Thyroid gland (tissue), 4 donors: ENCODE data around the gene METRNL.

Experiments used
- POLR2A ChIP-seq, 2 donors: fragments of 450-650 bp; IDR thresholded peaks; one replicate each; pipeline ENCODE4 v1.6.1; 2017; ENCODE audit warnings: antibody characterized with exemption in 2 of 2, mild to moderate bottlenecking in 2 of 2, moderate library complexity in 1 of 2
- TF ChIP-seq, protein P1 (sequence below), 6 experiments: fragments of 200-600 bp in 3 of 6; fragments of 450-650 bp in 3 of 6; sonication (generic) in 3 of 6; IDR thresholded peaks; one replicate each; pipeline ENCODE4 v1.5.1; 2016 to 2019; ENCODE audit warnings: antibody characterized with exemption in 6 of 6, mild to moderate bottlenecking in 2 of 6, inconsistent platforms in 1 of 6, moderate library complexity in 1 of 6

DNA sequence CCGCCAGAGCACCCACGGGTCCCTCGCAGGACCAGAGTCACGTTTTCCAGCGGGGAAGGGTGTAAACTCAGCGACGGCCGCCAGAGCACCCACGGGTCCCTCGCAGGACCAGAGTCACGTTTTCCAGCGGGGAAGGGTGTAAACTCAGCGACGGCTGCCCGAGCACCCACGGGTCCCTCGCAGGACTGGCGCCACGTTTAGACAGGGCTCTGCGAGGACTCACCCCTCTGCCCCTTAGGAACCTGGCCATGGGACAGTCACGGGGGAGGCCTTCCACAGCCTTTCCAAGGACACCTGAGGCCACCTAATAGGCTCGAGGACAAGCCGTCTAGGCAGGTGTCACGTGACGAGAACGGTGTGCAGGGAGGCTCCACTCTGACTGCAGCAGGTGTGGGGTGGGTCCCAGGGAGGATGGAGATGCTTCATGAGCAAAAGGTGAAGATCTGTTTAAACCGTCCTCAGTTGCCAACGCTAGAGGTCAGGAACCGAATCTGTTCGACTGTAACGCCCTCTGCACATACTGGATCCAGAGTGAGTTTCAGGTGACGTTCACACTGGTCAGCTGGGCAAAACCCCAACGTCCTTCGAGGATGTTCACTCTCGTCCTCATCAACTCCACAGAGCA lies 48.0 kb upstream of the METRNL start:
- no peak for TF ChIP-seq POLR2A (IDR thresholded peaks at IDR 0.05)
- TF ChIP-seq, protein P1, sequence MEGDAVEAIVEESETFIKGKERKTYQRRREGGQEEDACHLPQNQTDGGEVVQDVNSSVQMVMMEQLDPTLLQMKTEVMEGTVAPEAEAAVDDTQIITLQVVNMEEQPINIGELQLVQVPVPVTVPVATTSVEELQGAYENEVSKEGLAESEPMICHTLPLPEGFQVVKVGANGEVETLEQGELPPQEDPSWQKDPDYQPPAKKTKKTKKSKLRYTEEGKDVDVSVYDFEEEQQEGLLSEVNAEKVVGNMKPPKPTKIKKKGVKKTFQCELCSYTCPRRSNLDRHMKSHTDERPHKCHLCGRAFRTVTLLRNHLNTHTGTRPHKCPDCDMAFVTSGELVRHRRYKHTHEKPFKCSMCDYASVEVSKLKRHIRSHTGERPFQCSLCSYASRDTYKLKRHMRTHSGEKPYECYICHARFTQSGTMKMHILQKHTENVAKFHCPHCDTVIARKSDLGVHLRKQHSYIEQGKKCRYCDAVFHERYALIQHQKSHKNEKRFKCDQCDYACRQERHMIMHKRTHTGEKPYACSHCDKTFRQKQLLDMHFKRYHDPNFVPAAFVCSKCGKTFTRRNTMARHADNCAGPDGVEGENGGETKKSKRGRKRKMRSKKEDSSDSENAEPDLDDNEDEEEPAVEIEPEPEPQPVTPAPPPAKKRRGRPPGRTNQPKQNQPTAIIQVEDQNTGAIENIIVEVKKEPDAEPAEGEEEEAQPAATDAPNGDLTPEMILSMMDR (IDR thresholded peaks at IDR 0.05), result no peak
